HepG2 (cell line): ENCODE results near the gene SLC4A8. TPM values are rescaled to one million over a fixed set of nuclear protein-coding genes. Genes with fewer than 3 reads are reported as not detected.

Experiments used
- ATAC-seq: fragments of 200-7000 bp; cut with Tn5 transposase; 3 replicates; pipeline ENCODE4 v1.9.1; 2020; ENCODE audit warnings: mild to moderate bottlenecking, moderate library complexity
- BruUV-seq: library from RNA; stranded (reverse); fragments of 400-500 nt; replicated peaks from 2 replicates; lab custom pipeline; 2021; lab: Mats Ljungman, UMichigan
- CTCF ChIA-PET: fragments of 300-600 bp; formaldehyde crosslinking; extraction: SDS; loops from one replicate; lab custom pipeline; 2021; ENCODE audit warnings: low total read pairs, inconsistent platforms, low intra/inter-chr PET ratio; lab: Yijun Ruan, JAX
- POLR2A ChIA-PET: fragments of 350-600 bp; sonication (Branson Sonifier 250); formaldehyde crosslinking; loops from one replicate; lab custom pipeline; 2020; ENCODE audit warnings: antibody characterized with exemption, inconsistent platforms; lab: Yijun Ruan, JAX
- DNase-seq: peaks from one replicate; pipeline ENCODE4 v3.0.0-alpha.2; 2015; ENCODE audit warnings: low spot score
- FAIRE-seq: peaks from 3 replicates; lab custom pipeline; 2011; peaks lifted over from hg19 to GRCh38; lab: Jason Lieb, UNC
- H2AFZ ChIP-seq: one replicate; pipeline ENCODE4 v1.6.1; 2011; ENCODE audit warnings: low read length, inconsistent platforms
- H3K27ac ChIP-seq: fragments of 300-600 bp; 3 replicates; pipeline ENCODE4 v1.8.0; 2011; ENCODE audit warnings: mixed run types, mild to moderate bottlenecking, mixed read lengths, low read length, inconsistent platforms; ENCODE audit not compliant: insufficient read depth; ENCODE audit errors: extremely low read length
- H3K27me3 ChIP-seq, 2 experiments: fragments of 200-600 bp in 1 of 2; 2 replicates in 1 of 2; 3 replicates in 1 of 2; pipeline versions ENCODE4 v1.6.0 to v1.8.0; 2011; ENCODE audit warnings: low read length in 2 of 2, mild to moderate bottlenecking in 2 of 2, moderate library complexity in 2 of 2, inconsistent platforms in 1 of 2; ENCODE audit not compliant: insufficient read depth in 2 of 2, control insufficient read depth in 1 of 2
- H3K36me3 ChIP-seq, 2 experiments: fragments of 200-600 bp in 1 of 2; replicated peaks in 1 of 2; 2 replicates in 1 of 2; 3 replicates in 1 of 2; pipeline versions ENCODE4 v1.5.1 to v1.8.0; 2011; ENCODE audit warnings: low read length in 2 of 2, inconsistent platforms in 1 of 2; ENCODE audit not compliant: insufficient read depth in 2 of 2, control insufficient read depth in 1 of 2
- H3K4me1 ChIP-seq: 2 replicates; pipeline ENCODE4 v1.5.1; 2012; ENCODE audit warnings: low read length, inconsistent platforms; ENCODE audit not compliant: insufficient read depth
- H3K4me2 ChIP-seq: 2 replicates; pipeline ENCODE4 v1.6.0; 2011; ENCODE audit warnings: low read depth, low read length, inconsistent platforms
- H3K4me3 ChIP-seq, 3 experiments: fragments of 200-600 bp in 1 of 3; sonication (generic), shearing (Covaris generic) in 1 of 3; replicated peaks in 1 of 3; 2 replicates each; pipeline ENCODE4 v1.5.1; 2011 to 2016; ENCODE audit warnings: low read length in 3 of 3, inconsistent platforms in 2 of 3, low read depth in 2 of 3, mild to moderate bottlenecking in 2 of 3, control low read depth in 1 of 3, mixed read lengths in 1 of 3; ENCODE audit not compliant: insufficient read depth in 1 of 3
- H3K79me2 ChIP-seq: one replicate; pipeline ENCODE4 v1.6.1; 2011; ENCODE audit warnings: low read length, inconsistent platforms; ENCODE audit not compliant: insufficient read depth
- H3K9ac ChIP-seq: 2 replicates; pipeline ENCODE4 v1.6.0; 2011; ENCODE audit warnings: mild to moderate bottlenecking, low read depth, low read length, inconsistent platforms; ENCODE audit not compliant: insufficient read depth
- H3K9me3 ChIP-seq: 2 replicates; pipeline ENCODE4 v1.5.1; 2012; ENCODE audit warnings: mild to moderate bottlenecking, low read length
- H4K20me1 ChIP-seq: 2 replicates; pipeline ENCODE4 v1.6.0; 2011; ENCODE audit warnings: inconsistent platforms, mild to moderate bottlenecking, low read length, moderate library complexity; ENCODE audit not compliant: insufficient read depth
- ETS1 ChIP-seq: sonication (generic); formaldehyde crosslinking; IDR thresholded peaks from 2 replicates; pipeline ENCODE4 v1.4.0; 2020; ENCODE audit warnings: missing genetic modification reagents
- ETV5 ChIP-seq: IDR thresholded peaks from 2 replicates; pipeline ENCODE4 v1.6.1; 2018; ENCODE audit warnings: missing biosample characterization, missing genetic modification reagents, inconsistent platforms, borderline replicate concordance
- IRX3 ChIP-seq: sonication (generic); formaldehyde crosslinking; IDR thresholded peaks from 2 replicates; pipeline ENCODE4 v1.8.1; 2023; ENCODE audit warnings: mild to moderate bottlenecking, low read depth, missing genetic modification reagents, borderline replicate concordance
- MED1 ChIP-seq: sonication (generic); formaldehyde crosslinking; IDR thresholded peaks from 2 replicates; pipeline ENCODE4 v1.4.0; 2020; ENCODE audit warnings: missing genetic modification reagents
- MLX ChIP-seq: IDR thresholded peaks from 2 replicates; pipeline ENCODE4 v1.6.1; 2016
- STAT6 ChIP-seq: sonication (generic); formaldehyde crosslinking; IDR thresholded peaks from 2 replicates; pipeline ENCODE4 v1.4.0; 2020; ENCODE audit warnings: missing genetic modification reagents, mild to moderate bottlenecking, borderline replicate concordance
- ZNF232 ChIP-seq: sonication (generic); formaldehyde crosslinking; IDR thresholded peaks from 2 replicates; pipeline ENCODE4 v1.4.0; 2020; ENCODE audit warnings: missing genetic modification reagents, borderline replicate concordance
- ZNF382 ChIP-seq: sonication (generic); formaldehyde crosslinking; IDR thresholded peaks from 2 replicates; pipeline ENCODE4 v1.5.0; 2020; ENCODE audit warnings: missing genetic modification reagents, mild to moderate bottlenecking, borderline replicate concordance
- ZNF574 ChIP-seq: sonication (generic); formaldehyde crosslinking; IDR thresholded peaks from 2 replicates; pipeline ENCODE4 v1.4.0; 2020; ENCODE audit warnings: missing genetic modification reagents
- WGBS: methylation state at CpG from one replicate; pipeline ENCODE4 v1.1.6; 2017; ENCODE audit warnings: low lambda C conversion rate; 5-methylcytosine and 5-hydroxymethylcytosine counted together
- in situ Hi-C: cut with HindIII; loops from 2 replicates; pipeline ENCODE4 v1.10.0; 2017; ENCODE audit warnings: low pct_unique_long_range_greater_than_20kb; ENCODE audit not compliant: extremely low pct_ligation_motif_present
- intact Hi-C: fragments of 100-400 bp; cut with micrococcal nuclease; formaldehyde crosslinking; loops from one replicate; pipeline ENCODE4 v1.10.0; 2022; ENCODE audit not compliant: unreplicated experiment
- polyA plus RNA-seq, 8 experiments: library from polyadenylated mRNA; depleted of rRNA in 3 of 8; stranded (reverse) in 7 of 8; unstranded in 1 of 8; fragments of >200 nt; fragmentation: Illumina TruSeq in 4 of 8; extraction: Trizol in 4 of 8; gene quantifications; 2 replicates each; pipeline versions ENCODE4 v1.2.1 to v1.2.3, GENCODE V29; 2011 to 2016; ENCODE audit warnings: low read depth in 4 of 8, missing spikeins in 1 of 8, mixed read lengths in 1 of 8; ENCODE audit not compliant: insufficient read depth in 1 of 8
- total RNA-seq, 5 experiments: library from RNA; depleted of rRNA; stranded (reverse); fragments of >200 nt; fragmentation: Illumina TruSeq; extraction: Trizol; gene quantifications; 2 replicates each; pipeline ENCODE4 v1.2.3, GENCODE V29; 2016; ENCODE audit warnings: low read depth in 1 of 5

The SLC4A8 gene
- total and polyA plus RNA-seq, 2 of the 13 experiments (the other 11 are each of a cell fraction or from before 2014, with no cell fraction given), result under 0.01 to 0.07 TPM

- no peak for TF ChIP-seq MED1 (CRISPR knock-in tag)
Observed at GRCh38 chr12:51540996-51541395, 116.4 kb downstream of the SLC4A8 start (continued).

- Histone ChIP-seq H3K79me2 (no peaks in the 10 kb centered on the region), H2AFZ (no peak overlapping the region), H3K4me1 (no peaks in the 10 kb centered on the region), H3K9ac (no peak overlapping the region), H3K36me3 (no peaks in the 10 kb centered on the region), H3K4me3 (no peak overlapping the region), H3K9me3 (no peaks in the 10 kb centered on the region), H3K27ac (no peak overlapping the region), H3K27me3 (peaks cover 2 to 4% of the 10 kb centered on the region in 2 experiments; a peak in 3 of 5 replicates), H4K20me1 (no peaks in the 10 kb centered on the region), H3K4me2 (no peak overlapping the region)
- no TSS peak for BruUV-seq
- in situ Hi-C loops (no loop called here), intact Hi-C loops (no loop called here)
- POLR2A ChIA-PET, result no interaction called here
- TF ChIP-seq ETV5 (CRISPR knock-in tag) (no peak), MLX (CRISPR knock-in tag) (no peak)
- CTCF ChIA-PET, result no interaction called here
- no peak for ATAC-seq
- DNase-seq, result no peak
- FAIRE-seq, result no peak
Observed at GRCh38 chr12:51546097-51546496, 121.5 kb downstream of the SLC4A8 start.

- Histone ChIP-seq H3K4me3 (no peak overlapping the region), H3K36me3 (no peaks in the 10 kb centered on the region), H3K4me2 (no peak overlapping the region), H3K9ac (no peak overlapping the region), H4K20me1 (no peaks in the 10 kb centered on the region), H3K4me1 (no peaks in the 10 kb centered on the region), H3K9me3 (no peaks in the 10 kb centered on the region), H2AFZ (no peak overlapping the region), H3K79me2 (no peaks in the 10 kb centered on the region), H3K27me3 (peaks cover 2 to 4% of the 10 kb centered on the region in 2 experiments; a peak in 3 of 5 replicates), H3K27ac (no peak overlapping the region)
- in situ Hi-C loops, result no loop called here
- POLR2A ChIA-PET, result no interaction called here
- no TSS peak for BruUV-seq
- CTCF ChIA-PET, result no interaction called here
- ATAC-seq (no peak), DNase-seq (no peak), FAIRE-seq (no peak)
- WGBS, result 42% methylated on average over 6 of the region's 6 CpGs
- intact Hi-C loops, result no loop called here
- no peak for TF ChIP-seq ETV5 (CRISPR knock-in tag)
- no peak for TF ChIP-seq ZNF232 (CRISPR knock-in tag)
- no peak for TF ChIP-seq ETS1 (CRISPR knock-in tag)
- TF ChIP-seq ZNF382 (CRISPR knock-in tag), result no peak
- no peak for TF ChIP-seq IRX3
- TF ChIP-seq ZNF574, result no peak
- TF ChIP-seq STAT6 (CRISPR knock-in tag), result no peak
Observed at GRCh38 chr12:51547606-51548005, 123.0 kb downstream of the SLC4A8 start.
